ENCODE measurements around the gene EIF3M. TPM values are rescaled to one million over a fixed set of nuclear protein-coding genes. Genes with fewer than 3 reads are reported as not detected.
A peak's percentile ranks its signal among the peaks of the same experiment; 100 is the strongest.

The EIF3M gene
- polyA plus RNA-seq, 1 donor (not counting 4 experiments of a cell fraction or from before 2014, with no cell fraction given): 593 TPM

GRCh38 chr11:32643526-32643925 lies 59.9 kb downstream of the EIF3M start:
- Histone ChIP-seq H3K9ac (ENCODE audit: control insufficient read depth, extremely low read depth, insufficient read depth, low read length) (no peak overlapping the region), H3K4me2 (ENCODE audit: control insufficient read depth, extremely low read depth, insufficient read depth, low read depth, low read length) (no peak overlapping the region), H3K27ac (ENCODE audit: control insufficient read depth, insufficient read depth, low read length) (no peak overlapping the region), H3K27me3 (ENCODE audit: control insufficient read depth, extremely low read depth, insufficient read depth, low read length) (no peaks in the 10 kb centered on the region), H3K9me1 (ENCODE audit: control insufficient read depth, extremely low read depth, insufficient read depth, low read length) (no peaks in the 10 kb centered on the region), H3K9me3 (ENCODE audit: control insufficient read depth, low read depth, low read length) (no peaks in the 10 kb centered on the region), H3K79me2 (ENCODE audit: control insufficient read depth, insufficient read depth, low read length) (no peaks in the 10 kb centered on the region), H2AFZ (ENCODE audit: control insufficient read depth, low read length) (peak overlapping the region; percentile 8), H4K20me1 (ENCODE audit: control insufficient read depth, extremely low read depth, insufficient read depth, low read length) (no peaks in the 10 kb centered on the region), H3K4me1 (ENCODE audit: control insufficient read depth, extremely low read depth, insufficient read depth, low read length) (no peaks in the 10 kb centered on the region), H3K4me3 (ENCODE audit: control insufficient read depth in 2 of 3, extremely low read depth in 1 of 3, insufficient read depth in 2 of 3, low read depth in 1 of 3, low read length in 3 of 3) (no peak overlapping the region), H3K36me3 (ENCODE audit: control insufficient read depth in 2 of 2, extremely low read depth in 1 of 2, insufficient read depth in 2 of 2, low read length in 2 of 2) (no peaks in the 10 kb centered on the region)
- DNase-seq (ENCODE audit: low read depth, low spot score) (no peak), FAIRE-seq (no peak)
- dilution Hi-C loops (cut with MboI; ENCODE audit: extremely low pct_ligation_motif_present, low sequenced_read_pairs): no loop called here
- TF ChIP-seq EZH2 (IDR thresholded peaks at IDR 0.05; ENCODE audit: low read length) (no peak), CTCF (optimal IDR thresholded peaks at IDR 0.05 in 1 of 3, IDR thresholded peaks at IDR 0.05 in 1 of 3, conservative IDR thresholded peaks at IDR 0.05 in 1 of 3; ENCODE audit: extremely low read depth in 1 of 3, insufficient read depth in 2 of 3, low read length in 3 of 3) (no peak)

Other genes with a start within 250 kb of the EIF3M start
- gene WT1, start 148.3 kb upstream of the EIF3M start, polyA plus RNA-seq: not detected in 3 replicates
- not detected in 3 replicates for gene CCDC73, start 210.8 kb downstream of the EIF3M start, polyA plus RNA-seq
- 6.9 to 12.4 TPM (median 10.0 TPM) in 3 replicates for gene PRRG4, start 246.1 kb downstream of the EIF3M start, polyA plus RNA-seq

Data from keratinocyte (primary cell).